ENCODE measurements around the gene JPH3. TPM values are rescaled to one million over a fixed set of nuclear protein-coding genes. Genes with fewer than 3 reads are reported as not detected.

JPH3 gene
- total RNA-seq, 4 donors from 2014 or later = 0.72 to 4.4 (median 1.1) TPM

GRCh38 chr16:87658564-87659225 is 56.4 kb downstream of the JPH3 start:
- ATAC-seq = no peak
- Histone ChIP-seq H3K27ac (no peak overlapping the region), H3K4me3 (no peak overlapping the region), H3K9me3 (peaks cover 0 to 9% (median 0%) of the 10 kb centered on the region in 3 donors), H3K36me3 (no peaks in the 10 kb centered on the region), H3K4me1 (no peaks in the 10 kb centered on the region), H3K27me3 (peaks cover 93% of the 10 kb centered on the region)
- no CpG with 5 or more reads among the region's 14 CpGs for WGBS, 2 donors (ENCODE audit: low coverage in 1 of 2)
- TF ChIP-seq CTCF (IDR thresholded peaks at IDR 0.05) = no peak
- no peak for TF ChIP-seq POLR2A (IDR thresholded peaks at IDR 0.05)
- no peak for TF ChIP-seq EP300 (IDR thresholded peaks at IDR 0.05)
- TF ChIP-seq POLR2AphosphoS5 (IDR thresholded peaks at IDR 0.05) = no peak

DNA sequence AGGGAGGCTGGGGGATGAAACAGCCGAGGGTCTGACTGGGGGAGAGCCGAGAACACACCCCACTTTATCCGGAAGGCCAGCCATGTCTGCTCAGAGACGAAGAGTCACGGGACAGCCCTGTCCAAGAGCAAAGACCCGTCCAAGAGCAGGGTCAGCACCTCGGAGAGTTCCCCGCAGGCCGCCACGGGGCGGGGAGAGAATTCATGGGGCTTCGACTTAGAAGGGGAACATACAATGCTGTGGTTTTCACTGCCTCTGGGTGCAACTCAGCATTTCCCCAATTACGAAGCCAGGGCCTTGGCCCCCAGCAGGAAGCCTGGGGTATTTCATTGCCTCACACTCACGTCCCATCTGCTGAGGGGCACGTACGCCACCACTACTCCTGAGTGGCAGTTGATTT is 59.3 kb downstream of the JPH3 start:
- Histone ChIP-seq H3K27me3 (peaks cover 92% of the 10 kb centered on the region), H3K27ac (no peak overlapping the region), H3K36me3 (no peaks in the 10 kb centered on the region), H3K4me1 (no peaks in the 10 kb centered on the region), H3K4me3 (no peak overlapping the region), H3K9me3 (peaks cover 0 to 9% (median 0%) of the 10 kb centered on the region in 3 donors)
- no peak for TF ChIP-seq POLR2AphosphoS5 (IDR thresholded peaks at IDR 0.05)
- TF ChIP-seq POLR2A (IDR thresholded peaks at IDR 0.05) = no peak
- TF ChIP-seq CTCF (IDR thresholded peaks at IDR 0.05) = no peak
- TF ChIP-seq EP300 (IDR thresholded peaks at IDR 0.05) = no peak
- ATAC-seq = no peak
- 6 to 33% methylated on average over 3 to 7 of the region's 16 CpGs for WGBS, 2 donors (ENCODE audit: low coverage in 1 of 2)

- no peak overlapping the region for H3K27ac ChIP-seq
- H3K4me1 ChIP-seq = no peaks in the 10 kb centered on the region
- peaks cover 0 to 7% (median 0%) of the 10 kb centered on the region in 3 donors for H3K9me3 ChIP-seq
- no peak overlapping the region for H3K4me3 ChIP-seq
- H3K36me3 ChIP-seq = no peaks in the 10 kb centered on the region
- whole genome bisulfite sequencing, 2 donors (ENCODE audit: low coverage in 1 of 2) = 79 to 81% methylated on average over 14 to 15 of the region's 25 CpGs
- H3K27me3 ChIP-seq = peaks cover 88% of the 10 kb centered on the region
- no peak for ATAC-seq
- TF ChIP-seq EP300 (IDR thresholded peaks at IDR 0.05) (no peak), POLR2A (IDR thresholded peaks at IDR 0.05) (no peak), CTCF (IDR thresholded peaks at IDR 0.05) (no peak), POLR2AphosphoS5 (IDR thresholded peaks at IDR 0.05) (no peak)
Measured at GRCh38 chr16:87662254-87663204, 60.2 kb downstream of the JPH3 start.

DNA sequence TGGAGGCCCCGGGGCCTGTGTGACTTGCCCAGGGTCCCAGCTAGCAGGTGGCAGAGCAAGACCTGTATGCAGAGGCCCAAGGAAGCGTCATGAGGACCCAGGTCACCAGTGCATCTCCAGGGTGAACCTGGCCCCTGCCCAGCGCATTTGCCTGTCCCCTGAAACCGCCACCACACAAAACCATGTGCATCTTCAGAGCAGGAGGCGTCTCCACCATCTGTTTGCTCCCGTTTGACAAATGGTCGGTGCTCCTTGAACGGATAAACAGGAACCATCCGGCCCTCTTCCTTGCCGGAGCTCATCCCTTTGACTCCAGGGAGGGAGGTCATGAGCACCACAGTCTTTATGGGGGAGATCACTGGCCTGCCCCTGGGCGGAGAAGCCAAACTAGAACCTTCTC is 62.5 kb downstream of the JPH3 start:
- Histone ChIP-seq H3K27me3 (peaks cover 84% of the 10 kb centered on the region), H3K36me3 (no peaks in the 10 kb centered on the region), H3K4me1 (no peaks in the 10 kb centered on the region), H3K4me3 (no peak overlapping the region), H3K27ac (no peak overlapping the region), H3K9me3 (no peaks in the 10 kb centered on the region)
- ATAC-seq = no peak
- 85% methylated on average over 9 of the region's 11 CpGs; no CpG with 5 or more reads in 1 of the 2 donors for whole genome bisulfite sequencing, 2 donors (ENCODE audit: low coverage in 1 of 2)
- TF ChIP-seq EP300 (IDR thresholded peaks at IDR 0.05) (no peak), POLR2AphosphoS5 (IDR thresholded peaks at IDR 0.05) (no peak)

- TF ChIP-seq POLR2A (IDR thresholded peaks at IDR 0.05) = no peak
- TF ChIP-seq CTCF (IDR thresholded peaks at IDR 0.05) = no peak
- TF ChIP-seq EP300 (IDR thresholded peaks at IDR 0.05) = no peak
- TF ChIP-seq POLR2AphosphoS5 (IDR thresholded peaks at IDR 0.05) = no peak
- H3K9me3 ChIP-seq = no peaks in the 10 kb centered on the region
- no peaks in the 10 kb centered on the region for H3K36me3 ChIP-seq
- H3K4me1 ChIP-seq = no peaks in the 10 kb centered on the region
- no peak overlapping the region for H3K4me3 ChIP-seq
- no peak for ATAC-seq
- WGBS, 2 donors (ENCODE audit: low coverage in 1 of 2) = no CpG with 5 or more reads among the region's 15 CpGs
- H3K27me3 ChIP-seq = peaks cover 84% of the 10 kb centered on the region
- H3K27ac ChIP-seq = no peak overlapping the region
Measured at GRCh38 chr16:87665193-87665592, 62.9 kb downstream of the JPH3 start.

Data from gastroesophageal sphincter (tissue), 4 donors.